BLaER1 treated with 17β-estradiol and CSF1 and Interleukin-3, amounts not matched to agents 10 nM and 100 nM (cell line): ENCODE results near the gene DDX31.

ENCODE experiments used
- H3K27ac ChIP-seq, 11 experiments: shearing (Covaris generic); formaldehyde crosslinking; 2 replicates each; pipeline ENCODE4 v1.8.1; 2022
- H3K27me3 ChIP-seq, 11 experiments: shearing (Covaris generic); formaldehyde crosslinking; 2 replicates each; pipeline ENCODE4 v1.8.1; 2022
- H3K36me3 ChIP-seq, 11 experiments: shearing (Covaris generic); formaldehyde crosslinking; 2 replicates each; pipeline ENCODE4 v1.8.1; 2022
- H3K4me1 ChIP-seq, 10 experiments: shearing (Covaris generic); formaldehyde crosslinking; 2 replicates each; pipeline ENCODE4 v1.8.1; 2022
- H3K4me2 ChIP-seq, 11 experiments: shearing (Covaris generic); formaldehyde crosslinking; 2 replicates each; pipeline ENCODE4 v1.8.1; 2022
- H3K4me3 ChIP-seq, 10 experiments: shearing (Covaris generic); formaldehyde crosslinking; 2 replicates each; pipeline ENCODE4 v1.8.1; 2022
- H3K9ac ChIP-seq, 11 experiments: shearing (Covaris generic); formaldehyde crosslinking; 2 replicates each; pipeline ENCODE4 v1.8.1; 2022
- H3K9me3 ChIP-seq, 11 experiments: shearing (Covaris generic); formaldehyde crosslinking; replicated peaks in 1 of 11; 2 replicates each; pipeline ENCODE4 v1.8.1; 2022
- H4K20me1 ChIP-seq, 11 experiments: shearing (Covaris generic); formaldehyde crosslinking; 2 replicates each; pipeline ENCODE4 v1.8.1; 2022
- Cebpa-rat ChIP-seq, 11 experiments: shearing (Covaris generic); IDR thresholded peaks; 2 replicates each; pipeline ENCODE4 v1.8.1; 2022

DDX31 gene

DNA sequence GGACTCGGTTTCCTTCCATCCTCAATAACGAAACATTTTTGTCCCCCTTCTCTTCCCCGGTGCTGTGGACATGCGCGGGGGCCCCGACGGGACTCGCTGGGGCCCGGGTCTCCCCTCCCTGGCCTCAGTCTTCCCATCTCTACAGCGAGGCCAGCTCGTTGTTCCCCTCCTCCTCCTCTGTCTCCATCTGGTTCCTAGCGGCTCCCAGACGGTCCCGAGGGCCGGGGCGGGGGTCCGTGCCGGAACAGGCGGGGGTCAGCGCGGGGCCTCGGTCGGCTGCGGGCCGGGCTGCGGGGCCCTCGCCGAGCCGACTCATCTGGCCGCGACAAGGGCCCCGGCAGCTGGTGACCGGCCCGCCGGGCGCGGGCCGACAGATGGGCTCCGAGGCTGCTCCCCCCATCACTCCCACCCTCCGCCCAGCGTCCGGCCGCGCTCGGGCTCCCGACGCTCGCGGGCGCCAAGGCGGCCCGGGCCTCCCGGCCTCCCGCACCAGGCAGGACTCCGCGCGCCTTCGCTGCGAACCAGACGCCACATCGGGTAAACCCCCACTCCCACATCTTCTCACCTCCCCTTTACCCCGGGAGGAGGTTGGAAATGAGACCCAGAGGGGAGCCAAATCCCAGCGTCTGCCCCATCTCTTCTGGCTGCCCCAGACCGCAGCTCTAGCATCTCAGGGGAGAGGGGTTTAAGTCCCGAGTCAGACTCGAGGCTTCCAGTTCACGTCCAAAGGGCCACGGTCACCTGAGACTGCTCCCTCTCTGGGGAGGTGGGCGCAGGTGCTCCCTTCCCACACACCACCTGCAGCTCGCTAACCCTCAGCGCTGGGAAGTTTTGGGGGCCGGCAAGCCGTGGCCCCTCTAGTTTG, 79.2 kb downstream of the DDX31 start:
- Histone ChIP-seq H4K20me1 (peaks cover 0 to 98% (median 91%) of the 10 kb centered on the region in 11 experiments; a peak in 20 of 22 replicates), H3K27ac (no peak overlapping the region), H3K9ac (no peak overlapping the region), H3K27me3 (peaks cover 71 to 82% (median 79%) of the 10 kb centered on the region in 11 experiments), H3K9me3 (peaks cover 0 to 7% (median 0%) of the 10 kb centered on the region in 11 experiments; a peak in 1 of 22 replicates), H3K36me3 (peaks cover 21 to 36% (median 25%) of the 10 kb centered on the region in 11 experiments), H3K4me1 (peaks cover 0 to 8% (median 2%) of the 10 kb centered on the region in 10 experiments; a peak in 11 of 20 replicates), H3K4me3 (no peak overlapping the region), H3K4me2 (no peak overlapping the region)
- no peak for TF ChIP-seq Cebpa-rat (IDR thresholded peaks at IDR 0.05)

DNA sequence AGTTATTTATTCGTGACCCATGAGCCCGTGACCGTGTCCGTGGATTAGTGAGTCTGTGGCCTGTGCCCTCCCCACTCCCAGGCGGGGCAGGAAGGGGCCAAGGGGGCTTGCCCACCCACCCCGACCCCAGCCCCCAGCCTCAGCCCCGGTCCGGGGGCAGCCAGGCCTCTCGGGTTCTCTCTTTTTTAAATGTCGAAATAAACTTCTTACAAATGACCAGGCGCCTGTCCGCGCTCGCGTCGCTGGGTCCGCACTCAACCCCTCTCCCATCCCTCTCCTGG, 79.8 kb downstream of the DDX31 start:
- no peak overlapping the region for H3K27ac ChIP-seq
- H3K4me3 ChIP-seq: no peak overlapping the region
- no peak overlapping the region for H3K9ac ChIP-seq
- peaks cover 0 to 98% (median 91%) of the 10 kb centered on the region in 11 experiments; a peak in 20 of 22 replicates for H4K20me1 ChIP-seq
- H3K4me1 ChIP-seq: peaks cover 0 to 6% (median 3%) of the 10 kb centered on the region in 10 experiments; a peak in 8 of 20 replicates
- no peak for TF ChIP-seq Cebpa-rat (IDR thresholded peaks at IDR 0.05)
- peaks cover 77 to 88% (median 85%) of the 10 kb centered on the region in 11 experiments for H3K27me3 ChIP-seq
- no peak overlapping the region for H3K4me2 ChIP-seq
- peaks cover 0 to 7% (median 0%) of the 10 kb centered on the region in 11 experiments; a peak in 1 of 22 replicates for H3K9me3 ChIP-seq
- H3K36me3 ChIP-seq: peaks cover 15 to 30% (median 19%) of the 10 kb centered on the region in 11 experiments

DNA sequence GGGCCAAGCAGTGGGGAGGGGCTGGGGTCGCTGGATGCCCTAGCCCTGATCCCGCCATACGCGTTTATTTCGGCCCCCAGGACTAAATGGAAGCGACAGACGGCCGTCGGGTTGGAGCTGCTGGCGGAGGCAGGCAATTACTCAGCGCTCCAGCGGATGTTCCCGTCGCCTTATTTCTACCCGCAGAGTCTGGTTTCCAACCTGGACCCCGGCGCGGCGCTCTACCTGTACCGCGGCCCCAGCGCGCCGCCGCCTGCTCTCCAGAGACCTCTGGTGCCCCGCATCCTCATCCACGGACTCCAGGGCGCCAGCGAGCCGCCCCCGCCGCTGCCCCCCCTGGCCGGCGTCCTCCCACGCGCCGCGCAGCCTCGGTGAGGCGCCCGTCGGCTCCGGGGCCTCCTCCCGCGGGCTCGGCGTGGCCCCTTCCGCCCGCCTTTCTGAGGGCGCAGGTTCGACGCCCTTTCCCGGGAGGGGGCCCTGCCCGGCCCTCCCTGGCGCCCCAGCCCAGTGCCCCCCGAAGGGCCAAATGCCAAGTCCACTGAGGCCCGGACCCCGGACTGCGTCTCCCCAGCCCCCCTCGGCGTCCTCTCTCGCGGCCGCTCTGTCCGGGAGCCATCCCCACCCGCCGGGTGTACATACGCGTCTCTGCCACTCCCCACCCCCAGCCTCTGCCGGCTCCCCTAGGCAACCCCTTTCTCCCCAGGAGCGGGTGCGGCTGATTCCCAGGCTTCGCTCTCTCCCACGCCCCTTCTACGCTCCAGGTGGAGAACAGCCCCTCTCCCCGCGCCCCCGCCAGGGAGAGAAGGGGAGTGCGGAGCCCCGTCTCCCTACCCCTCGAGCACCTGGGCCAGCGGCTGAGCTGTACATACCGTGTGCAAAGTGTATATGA, 80.4 kb downstream of the DDX31 start:
- Histone ChIP-seq H3K27me3 (peaks cover 83 to 94% (median 91%) of the 10 kb centered on the region in 11 experiments), H3K4me2 (no peak overlapping the region)

DNA sequence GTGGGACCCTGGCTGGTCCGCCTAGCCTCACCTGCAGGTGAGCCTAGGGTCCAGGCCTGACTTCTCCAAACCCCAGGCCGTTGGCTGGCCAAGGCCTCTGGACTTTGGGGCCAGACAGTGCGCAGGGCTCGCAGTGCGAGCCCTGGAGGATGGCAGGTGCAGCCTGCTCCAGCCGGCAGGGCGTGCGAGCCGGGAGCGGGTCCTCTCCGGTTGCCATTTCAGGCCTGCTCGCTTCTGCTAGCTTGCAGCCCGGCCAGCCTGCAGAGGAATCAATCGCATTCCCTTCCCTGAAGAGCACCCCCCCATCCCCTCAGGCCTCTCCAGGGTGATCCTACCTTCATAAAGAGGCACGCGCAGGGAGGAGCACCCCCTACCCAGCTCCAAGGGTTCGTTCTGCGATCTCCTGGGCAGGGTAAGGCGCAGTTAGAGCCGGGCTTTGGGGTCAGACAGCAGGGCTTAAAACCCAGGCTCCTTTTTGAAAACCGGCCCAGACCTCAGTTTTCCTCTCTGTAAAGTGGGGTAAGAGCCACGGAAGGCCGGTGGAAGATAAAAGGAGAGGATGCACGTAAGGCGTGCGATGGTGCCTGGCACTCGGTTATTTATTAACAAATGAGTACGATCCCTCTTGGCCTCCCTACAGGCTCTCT, 81.2 kb downstream of the DDX31 start:
- Histone ChIP-seq H3K9me3 (peaks cover 0 to 7% (median 0%) of the 10 kb centered on the region in 11 experiments; a peak in 1 of 22 replicates), H3K4me3 (no peak overlapping the region), H3K9ac (no peak overlapping the region), H3K27ac (no peak overlapping the region), H3K27me3 (peaks cover 91 to 100% (median 98%) of the 10 kb centered on the region in 11 experiments), H3K4me2 (no peak overlapping the region), H3K36me3 (peaks cover 3 to 19% (median 8%) of the 10 kb centered on the region in 11 experiments; a peak in 19 of 22 replicates), H3K4me1 (peaks cover 0 to 8% (median 4%) of the 10 kb centered on the region in 10 experiments; a peak in 8 of 20 replicates), H4K20me1 (peaks cover 0 to 96% (median 93%) of the 10 kb centered on the region in 11 experiments; a peak in 20 of 22 replicates)
- no peak for TF ChIP-seq Cebpa-rat (IDR thresholded peaks at IDR 0.05)

More for the DNA sequence above, 80.4 kb downstream of the DDX31 start:
- TF ChIP-seq Cebpa-rat (IDR thresholded peaks at IDR 0.05): no peak
- H3K9me3 ChIP-seq: peaks cover 0 to 7% (median 0%) of the 10 kb centered on the region in 11 experiments; a peak in 1 of 22 replicates
- peaks cover 0 to 8% (median 4%) of the 10 kb centered on the region in 10 experiments; a peak in 8 of 20 replicates for H3K4me1 ChIP-seq
- peaks cover 0 to 98% (median 91%) of the 10 kb centered on the region in 11 experiments; a peak in 20 of 22 replicates for H4K20me1 ChIP-seq
- no peak overlapping the region for H3K27ac ChIP-seq
- H3K4me3 ChIP-seq: no peak overlapping the region
- peaks cover 9 to 24% (median 14%) of the 10 kb centered on the region in 11 experiments for H3K36me3 ChIP-seq
- no peak overlapping the region for H3K9ac ChIP-seq

DNA sequence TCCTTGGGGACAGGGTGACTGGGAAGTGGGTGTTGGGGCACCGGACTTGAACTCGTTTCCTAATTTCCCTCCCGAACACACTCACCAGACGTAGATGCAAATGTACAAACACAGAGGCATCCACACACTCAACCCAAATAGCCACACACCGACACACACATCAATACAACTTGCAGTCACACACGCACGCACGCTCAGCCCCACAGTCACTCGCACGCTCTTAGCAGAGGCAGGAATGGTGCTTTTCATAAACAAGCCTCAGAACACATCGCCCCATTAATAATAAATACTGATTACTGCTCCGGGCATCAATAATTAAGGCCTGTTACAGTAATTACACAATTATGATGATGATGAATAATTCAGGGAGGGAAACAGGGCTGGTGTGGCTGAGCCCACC, 81.7 kb downstream of the DDX31 start:
- H3K27me3 ChIP-seq: peaks cover 96 to 100% (median 99%) of the 10 kb centered on the region in 11 experiments

DNA sequence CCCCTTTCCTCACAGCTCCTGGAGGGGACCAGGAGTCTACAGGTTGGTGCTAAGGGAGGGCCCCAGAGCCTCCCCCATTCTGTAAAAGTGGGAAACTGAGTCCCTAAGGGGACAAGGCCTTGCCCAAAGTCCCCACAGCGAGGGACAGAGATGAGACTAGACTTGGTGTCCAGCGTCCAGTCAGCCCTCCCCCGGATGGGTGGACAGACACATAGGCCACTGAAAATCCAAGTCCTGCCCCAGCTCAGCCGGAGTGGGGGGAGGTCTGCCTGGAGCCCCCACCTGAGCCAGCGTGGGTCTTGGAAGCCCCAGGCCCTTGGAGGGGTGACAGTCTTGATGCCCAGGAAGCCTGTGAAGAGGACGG, 82.2 kb downstream of the DDX31 start:
- no peak for TF ChIP-seq Cebpa-rat (IDR thresholded peaks at IDR 0.05)
- peaks cover 0 to 13% (median 0%) of the 10 kb centered on the region in 11 experiments; a peak in 3 of 22 replicates for H3K9me3 ChIP-seq
- peaks cover 0 to 96% (median 92%) of the 10 kb centered on the region in 11 experiments; a peak in 20 of 22 replicates for H4K20me1 ChIP-seq
- H3K9ac ChIP-seq: no peak overlapping the region
- H3K27me3 ChIP-seq: peaks cover 100% of the 10 kb centered on the region in 11 experiments
- H3K4me1 ChIP-seq: peaks cover 0 to 8% (median 4%) of the 10 kb centered on the region in 10 experiments; a peak in 8 of 20 replicates
- H3K4me3 ChIP-seq: no peak overlapping the region
- H3K36me3 ChIP-seq: peaks cover 0 to 9% (median 0%) of the 10 kb centered on the region in 11 experiments; a peak in 4 of 22 replicates
- no peak overlapping the region for H3K27ac ChIP-seq
- H3K4me2 ChIP-seq: no peak overlapping the region

More for the DNA sequence above, 81.7 kb downstream of the DDX31 start:
- H3K9me3 ChIP-seq: peaks cover 0 to 9% (median 0%) of the 10 kb centered on the region in 11 experiments; a peak in 1 of 22 replicates
- no peak overlapping the region for H3K27ac ChIP-seq
- H3K4me2 ChIP-seq: no peak overlapping the region
- H3K4me3 ChIP-seq: no peak overlapping the region
- H3K4me1 ChIP-seq: peaks cover 0 to 8% (median 4%) of the 10 kb centered on the region in 10 experiments; a peak in 8 of 20 replicates
- TF ChIP-seq Cebpa-rat (IDR thresholded peaks at IDR 0.05): no peak
- H4K20me1 ChIP-seq: peaks cover 0 to 96% (median 93%) of the 10 kb centered on the region in 11 experiments; a peak in 20 of 22 replicates
- peaks cover 0 to 14% (median 3%) of the 10 kb centered on the region in 11 experiments; a peak in 11 of 22 replicates for H3K36me3 ChIP-seq
- H3K9ac ChIP-seq: no peak overlapping the region

DNA sequence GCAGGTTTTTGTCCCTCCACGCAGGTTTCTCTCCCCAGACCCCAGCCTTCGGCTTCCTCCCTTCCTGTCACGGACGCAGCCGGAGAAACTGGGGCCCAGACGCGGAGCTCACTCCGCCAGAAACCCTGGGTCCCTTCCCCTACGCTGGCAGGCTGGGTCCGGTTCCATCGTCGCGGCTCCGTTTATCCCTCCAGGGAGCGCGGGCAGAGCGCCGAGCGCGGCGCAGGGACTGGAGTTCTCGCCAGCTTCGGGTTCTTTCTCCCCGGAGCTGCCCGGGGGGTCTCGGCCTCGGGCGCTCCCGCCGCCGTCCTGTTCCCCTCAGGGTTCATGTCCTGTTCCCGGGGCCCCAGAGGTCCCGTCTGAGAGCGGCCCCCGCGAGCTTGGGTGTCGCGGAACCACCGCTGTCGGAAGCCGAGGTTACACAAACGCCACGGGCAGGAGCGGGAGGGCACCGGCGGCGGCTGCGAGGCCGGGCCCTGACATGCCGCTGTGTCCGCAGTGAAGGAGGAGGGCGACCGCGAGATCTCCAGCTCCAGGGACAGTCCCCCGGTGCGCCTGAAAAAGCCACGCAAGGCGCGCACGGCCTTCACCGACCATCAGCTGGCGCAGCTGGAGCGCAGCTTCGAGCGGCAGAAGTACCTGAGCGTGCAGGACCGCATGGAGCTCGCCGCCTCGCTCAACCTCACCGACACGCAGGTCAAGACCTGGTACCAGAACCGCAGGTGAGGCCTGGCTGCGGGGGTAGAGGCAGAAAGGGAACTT, 82.8 kb downstream of the DDX31 start:
- no peak overlapping the region for H3K4me2 ChIP-seq
- no peak overlapping the region for H3K4me3 ChIP-seq
- peaks cover 0 to 3% (median 0%) of the 10 kb centered on the region in 11 experiments; a peak in 3 of 22 replicates for H3K36me3 ChIP-seq
- H3K4me1 ChIP-seq: peaks cover 0 to 9% (median 4%) of the 10 kb centered on the region in 10 experiments; a peak in 8 of 20 replicates
- peaks cover 0 to 96% (median 89%) of the 10 kb centered on the region in 11 experiments; a peak in 20 of 22 replicates for H4K20me1 ChIP-seq
- peaks cover 0 to 13% (median 0%) of the 10 kb centered on the region in 11 experiments; a peak in 3 of 22 replicates for H3K9me3 ChIP-seq
- H3K27ac ChIP-seq: no peak overlapping the region
- H3K9ac ChIP-seq: no peak overlapping the region
- peaks cover 100% of the 10 kb centered on the region in 11 experiments for H3K27me3 ChIP-seq
- no peak for TF ChIP-seq Cebpa-rat (IDR thresholded peaks at IDR 0.05)
